HEK293 (cell line): ENCODE data around the gene PRKAG3.

Experiments used
- CTCF ChIP-seq: fragments of 450-650 bp; formaldehyde crosslinking; IDR thresholded peaks from 2 replicates; pipeline ENCODE4 v1.5.1; 2016; ENCODE audit warnings: missing biosample characterization, missing genetic modification characterization
- SETDB1 ChIP-seq: IDR thresholded peaks from one replicate; pipeline ENCODE4 v1.6.1; 2017; ENCODE audit warnings: mild to moderate bottlenecking, low read length, moderate library complexity, mixed read lengths; ENCODE audit not compliant: insufficient read length
- TCF7L2 ChIP-seq: IDR thresholded peaks from 2 replicates; pipeline ENCODE4 v1.6.1; 2011; ENCODE audit warnings: low read depth, mild to moderate bottlenecking, inconsistent platforms, low read length, moderate library complexity, borderline replicate concordance
- ZBTB20 ChIP-seq: fragments of 450-650 bp; formaldehyde crosslinking; IDR thresholded peaks from 2 replicates; pipeline ENCODE4 v1.5.1; 2016; ENCODE audit warnings: missing biosample characterization, missing genetic modification characterization
- ZFP41 ChIP-seq: fragments of 450-650 bp; formaldehyde crosslinking; IDR thresholded peaks from 2 replicates; pipeline ENCODE4 v1.5.1; 2016; ENCODE audit warnings: missing biosample characterization, missing genetic modification characterization, borderline replicate concordance
- ZNF274 ChIP-seq, 2 experiments: fragments of 200-500 bp in 1 of 2; fragments of 450-650 bp in 1 of 2; sonication (Bioruptor generic) in 1 of 2; formaldehyde crosslinking in 1 of 2; IDR thresholded peaks; 2 replicates each; pipeline versions ENCODE4 v1.5.1 to v1.6.1; 2014 to 2016; ENCODE audit warnings: borderline replicate concordance in 1 of 2, inconsistent platforms in 1 of 2, low read length in 1 of 2, missing biosample characterization in 1 of 2, missing genetic modification characterization in 1 of 2
- ZNF549 ChIP-seq: fragments of 450-650 bp; IDR thresholded peaks from 2 replicates; pipeline ENCODE4 v1.5.1; 2018; ENCODE audit warnings: missing biosample characterization, missing genetic modification characterization, mild to moderate bottlenecking, inconsistent platforms, moderate library complexity
- ZSCAN16 ChIP-seq: fragments of 450-650 bp; formaldehyde crosslinking; IDR thresholded peaks from 2 replicates; pipeline ENCODE4 v1.5.1; 2016; ENCODE audit warnings: missing biosample characterization, missing genetic modification characterization
- ZSCAN5A ChIP-seq: fragments of 450-650 bp; formaldehyde crosslinking; IDR thresholded peaks from 2 replicates; pipeline ENCODE4 v1.5.1; 2016; ENCODE audit warnings: missing biosample characterization, missing genetic modification characterization

- TF ChIP-seq TCF7L2 (no peak), CTCF (tag by site-specific recombination) (no peak), ZSCAN5A (tag by site-specific recombination) (no peak), SETDB1 (no peak), ZNF549 (no peak), ZSCAN16 (tag by site-specific recombination) (no peak), ZFP41 (tag by site-specific recombination) (no peak), ZNF274 (IDR thresholded peaks at IDR 0.05; ENCODE audit: low read length) (no peak), ZNF274 (tag by site-specific recombination; IDR thresholded peaks at IDR 0.05; ENCODE audit: borderline replicate concordance) (no peak), ZBTB20 (tag by site-specific recombination) (no peak)
Observed at GRCh38 chr2:218873359-218874194, 42.0 kb upstream of the PRKAG3 start.
